ENCODE data around the gene ZCCHC14. TPM values are rescaled to one million over a fixed set of nuclear protein-coding genes. Genes with fewer than 3 reads are reported as not detected.

ZCCHC14 gene
- total and polyA plus RNA-seq, 2 experiments from 2014 or later, result 7.9 to 23.2 TPM

GRCh38 chr16:87474566-87474996 lies 18.2 kb downstream of the ZCCHC14 start:
- H3K9me3 ChIP-seq (ENCODE audit: low read depth), result no peaks in the 10 kb centered on the region
- no peak overlapping the region for H3K4me3 ChIP-seq
- peaks cover 5% of the 10 kb centered on the region for H3K4me1 ChIP-seq (ENCODE audit: low read depth)
- H3K27ac ChIP-seq, result no peak overlapping the region
- H3K27me3 ChIP-seq, result no peaks in the 10 kb centered on the region
- TF ChIP-seq CTCF (IDR thresholded peaks at IDR 0.05; ENCODE audit: low read depth, low read length), result no peak
- no peaks in the 10 kb centered on the region for H3K36me3 ChIP-seq
- no peak for DNase-seq (ENCODE audit: low read depth in 1 of 2, low spot score in 1 of 2)

GRCh38 chr16:87474017-87474416 lies 18.8 kb downstream of the ZCCHC14 start:
- Histone ChIP-seq H3K4me3 (no peak overlapping the region), H3K27ac (no peak overlapping the region), H3K36me3 (no peaks in the 10 kb centered on the region), H3K9me3 (ENCODE audit: low read depth) (no peaks in the 10 kb centered on the region), H3K27me3 (no peaks in the 10 kb centered on the region), H3K4me1 (ENCODE audit: low read depth) (peaks cover 5% of the 10 kb centered on the region)
- TF ChIP-seq CTCF (IDR thresholded peaks at IDR 0.05; ENCODE audit: low read depth, low read length), result no peak
- DNase-seq (ENCODE audit: low read depth in 1 of 2, low spot score in 1 of 2), result no peak

GRCh38 chr16:87472935-87473334 lies 19.9 kb downstream of the ZCCHC14 start:
- no peak for TF ChIP-seq CTCF (IDR thresholded peaks at IDR 0.05; ENCODE audit: low read depth, low read length)
- no peak overlapping the region for H3K4me3 ChIP-seq

GRCh38 chr16:87472142-87472778 lies 20.6 kb downstream of the ZCCHC14 start:
- Histone ChIP-seq H3K9me3 (ENCODE audit: low read depth) (no peaks in the 10 kb centered on the region), H3K27ac (no peak overlapping the region), H3K4me3 (no peak overlapping the region), H3K36me3 (no peaks in the 10 kb centered on the region), H3K27me3 (no peaks in the 10 kb centered on the region), H3K4me1 (ENCODE audit: low read depth) (peaks cover 5% of the 10 kb centered on the region)
- no peak for TF ChIP-seq CTCF (IDR thresholded peaks at IDR 0.05; ENCODE audit: low read depth, low read length)
- no peak for DNase-seq (ENCODE audit: low read depth in 1 of 2, low spot score in 1 of 2)

More at GRCh38 chr16:87472935-87473334, 19.9 kb downstream of the ZCCHC14 start:
- Histone ChIP-seq H3K36me3 (no peaks in the 10 kb centered on the region), H3K4me1 (ENCODE audit: low read depth) (peaks cover 5% of the 10 kb centered on the region), H3K27ac (no peak overlapping the region), H3K9me3 (ENCODE audit: low read depth) (no peaks in the 10 kb centered on the region), H3K27me3 (no peaks in the 10 kb centered on the region)
- no peak for DNase-seq (ENCODE audit: low read depth in 1 of 2, low spot score in 1 of 2)

GRCh38 chr16:87471278-87472141 lies 21.3 kb downstream of the ZCCHC14 start:
- H3K4me1 ChIP-seq (ENCODE audit: low read depth), result peaks cover 9% of the 10 kb centered on the region
- no peaks in the 10 kb centered on the region for H3K27me3 ChIP-seq
- no peaks in the 10 kb centered on the region for H3K9me3 ChIP-seq (ENCODE audit: low read depth)
- TF ChIP-seq CTCF (IDR thresholded peaks at IDR 0.05; ENCODE audit: low read depth, low read length), result no peak
- H3K36me3 ChIP-seq, result no peaks in the 10 kb centered on the region
- no peak overlapping the region for H3K27ac ChIP-seq
- no peak overlapping the region for H3K4me3 ChIP-seq
- no peak for DNase-seq (ENCODE audit: low read depth in 1 of 2, low spot score in 1 of 2)
